Measurements from ENCODE around the gene GTF2H3. TPM values are rescaled to one million over a fixed set of nuclear protein-coding genes. Genes with fewer than 3 reads are reported as not detected.

The GTF2H3 gene
- total and polyA plus RNA-seq, 2 experiments from 2014 or later = 9.0 to 45.6 TPM

DNA sequence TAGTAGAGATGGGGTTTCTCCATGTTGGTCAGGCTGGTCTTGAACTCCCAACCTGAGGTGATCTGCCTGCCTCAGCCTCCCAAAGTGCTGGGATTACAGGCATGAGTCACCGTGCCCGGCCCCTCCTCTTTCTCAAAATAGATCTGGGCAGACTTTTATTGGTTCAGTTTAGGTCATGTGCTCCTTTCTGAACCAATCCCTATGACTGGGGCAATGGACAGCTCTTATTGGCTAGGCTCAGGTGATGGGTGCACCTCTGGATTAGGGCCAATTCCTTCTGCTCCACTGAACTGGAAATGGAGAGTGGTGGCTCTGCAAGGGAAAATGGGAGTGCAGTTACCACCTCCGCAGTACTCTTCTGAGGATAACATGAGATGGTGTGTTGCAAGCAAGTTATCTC is 72.3 kb downstream of the GTF2H3 start:
- no peaks in the 10 kb centered on the region for H3K27me3 ChIP-seq
- H3K4me2 ChIP-seq = no peak overlapping the region
- H4K20me1 ChIP-seq (ENCODE audit: insufficient read depth, poor library complexity, severe bottlenecking) = no peaks in the 10 kb centered on the region
- no peak for TF ChIP-seq EZH2 (IDR thresholded peaks at IDR 0.05; ENCODE audit: borderline replicate concordance)
- TF ChIP-seq, protein P1, sequence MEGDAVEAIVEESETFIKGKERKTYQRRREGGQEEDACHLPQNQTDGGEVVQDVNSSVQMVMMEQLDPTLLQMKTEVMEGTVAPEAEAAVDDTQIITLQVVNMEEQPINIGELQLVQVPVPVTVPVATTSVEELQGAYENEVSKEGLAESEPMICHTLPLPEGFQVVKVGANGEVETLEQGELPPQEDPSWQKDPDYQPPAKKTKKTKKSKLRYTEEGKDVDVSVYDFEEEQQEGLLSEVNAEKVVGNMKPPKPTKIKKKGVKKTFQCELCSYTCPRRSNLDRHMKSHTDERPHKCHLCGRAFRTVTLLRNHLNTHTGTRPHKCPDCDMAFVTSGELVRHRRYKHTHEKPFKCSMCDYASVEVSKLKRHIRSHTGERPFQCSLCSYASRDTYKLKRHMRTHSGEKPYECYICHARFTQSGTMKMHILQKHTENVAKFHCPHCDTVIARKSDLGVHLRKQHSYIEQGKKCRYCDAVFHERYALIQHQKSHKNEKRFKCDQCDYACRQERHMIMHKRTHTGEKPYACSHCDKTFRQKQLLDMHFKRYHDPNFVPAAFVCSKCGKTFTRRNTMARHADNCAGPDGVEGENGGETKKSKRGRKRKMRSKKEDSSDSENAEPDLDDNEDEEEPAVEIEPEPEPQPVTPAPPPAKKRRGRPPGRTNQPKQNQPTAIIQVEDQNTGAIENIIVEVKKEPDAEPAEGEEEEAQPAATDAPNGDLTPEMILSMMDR (IDR thresholded peaks at IDR 0.05; ENCODE audit: poor library complexity) = no peak
- no peak for TF ChIP-seq EZH2phosphoT487 (IDR thresholded peaks at IDR 0.05; ENCODE audit: low read depth, severe bottlenecking, unreplicated experiment)
- WGBS (ENCODE audit: low lambda C conversion rate, missing lambda C conversion rate) = 91% methylated on average over 3 of the region's 3 CpGs
- no peak for DNase-seq (ENCODE audit: low spot score)
- H2AFZ ChIP-seq = no peak overlapping the region
- H3K9me3 ChIP-seq (ENCODE audit: low read depth) = no peaks in the 10 kb centered on the region
- no peaks in the 10 kb centered on the region for H3K79me2 ChIP-seq
- H3K4me1 ChIP-seq (ENCODE audit: insufficient read depth) = no peaks in the 10 kb centered on the region
- H3K27ac ChIP-seq = no peak overlapping the region
- H3K4me3 ChIP-seq = no peak overlapping the region
- no peaks in the 10 kb centered on the region for H3K36me3 ChIP-seq (replicated peaks; ENCODE audit: insufficient read depth, low read depth)
- no peaks in the 10 kb centered on the region for H3K9me2 ChIP-seq (replicated peaks; ENCODE audit: insufficient read depth)

DNA sequence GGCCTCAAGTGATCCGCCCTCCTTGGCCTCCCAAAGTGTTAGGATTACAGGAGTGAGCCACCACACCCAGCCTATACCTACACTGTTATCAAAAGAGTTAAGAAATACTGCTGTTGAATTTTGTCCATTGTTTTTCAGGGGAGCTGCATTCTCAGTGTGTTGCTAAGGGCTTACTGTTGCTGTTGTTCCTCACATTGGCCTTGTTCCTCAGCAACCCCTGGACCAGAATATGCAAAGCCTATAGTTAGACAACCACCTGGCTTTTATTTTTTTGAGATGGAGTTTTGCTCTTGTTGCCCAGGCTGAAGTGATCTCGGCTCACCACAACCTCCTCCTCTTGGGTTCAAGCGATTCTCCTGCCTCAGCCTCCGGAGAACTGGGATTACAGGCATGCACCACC is 73.8 kb downstream of the GTF2H3 start:
- 95% methylated on average over 4 of the region's 4 CpGs for WGBS (ENCODE audit: low lambda C conversion rate, missing lambda C conversion rate)
- no peaks in the 10 kb centered on the region for H3K4me1 ChIP-seq (ENCODE audit: insufficient read depth)
- H3K4me2 ChIP-seq = no peak overlapping the region
- H2AFZ ChIP-seq = no peak overlapping the region
- H3K9me3 ChIP-seq (ENCODE audit: low read depth) = no peaks in the 10 kb centered on the region
- H3K9me2 ChIP-seq (replicated peaks; ENCODE audit: insufficient read depth) = no peaks in the 10 kb centered on the region
- H3K79me2 ChIP-seq = peaks cover under 1% of the 10 kb centered on the region
- TF ChIP-seq, protein P1 (IDR thresholded peaks at IDR 0.05; ENCODE audit: poor library complexity) = no peak
- TF ChIP-seq EZH2phosphoT487 (IDR thresholded peaks at IDR 0.05; ENCODE audit: low read depth, severe bottlenecking, unreplicated experiment) (no peak), EZH2 (IDR thresholded peaks at IDR 0.05; ENCODE audit: borderline replicate concordance) (no peak)
- no peak overlapping the region for H3K27ac ChIP-seq
- no peaks in the 10 kb centered on the region for H3K36me3 ChIP-seq (replicated peaks; ENCODE audit: insufficient read depth, low read depth)
- H4K20me1 ChIP-seq (ENCODE audit: insufficient read depth, poor library complexity, severe bottlenecking) = no peaks in the 10 kb centered on the region
- H3K4me3 ChIP-seq = no peak overlapping the region
- DNase-seq (ENCODE audit: low spot score) = no peak
- no peaks in the 10 kb centered on the region for H3K27me3 ChIP-seq

Small RNA genes lying within 50 kb of the gene (small RNA-seq; reads per million reads assigned to genes)
- 0.25 reads per million for gene SNORA9B

Other genes with a start within 250 kb of the GTF2H3 start
- gene KMT5A, start 249.7 kb upstream of the GTF2H3 start, total RNA-seq = 28.4 and 28.7 TPM in 2 replicates
- gene KMT5A, start 249.7 kb upstream of the GTF2H3 start, polyA plus RNA-seq = 21.9 and 24.5 TPM in 2 replicates
- 1.6 and 2.5 TPM in 2 replicates for gene RILPL2, start 197.1 kb upstream of the GTF2H3 start, total RNA-seq
- gene RILPL2, start 197.1 kb upstream of the GTF2H3 start, polyA plus RNA-seq = 3.3 and 3.7 TPM in 2 replicates
- 10.8 and 13.6 TPM in 2 replicates for gene SNRNP35, start 175.7 kb upstream of the GTF2H3 start, total RNA-seq
- 25.7 and 26.0 TPM in 2 replicates for gene SNRNP35, start 175.7 kb upstream of the GTF2H3 start, polyA plus RNA-seq
- gene RILPL1, start 100.1 kb upstream of the GTF2H3 start, total RNA-seq = 10.2 and 13.6 TPM in 2 replicates
- 17.5 and 21.6 TPM in 2 replicates for gene RILPL1, start 100.1 kb upstream of the GTF2H3 start, polyA plus RNA-seq
- gene TMED2, start 49.3 kb upstream of the GTF2H3 start, total RNA-seq = 440 and 447 TPM in 2 replicates
- 385 and 399 TPM in 2 replicates for gene TMED2, start 49.3 kb upstream of the GTF2H3 start, polyA plus RNA-seq
- gene DDX55, start 31.7 kb upstream of the GTF2H3 start, total RNA-seq = 13.9 and 23.0 TPM in 2 replicates
- gene DDX55, start 31.7 kb upstream of the GTF2H3 start, polyA plus RNA-seq = 17.9 and 21.7 TPM in 2 replicates
- 35.0 and 48.1 TPM in 2 replicates for gene EIF2B1, start 143 bp upstream of the GTF2H3 start, total RNA-seq
- 33.2 and 43.8 TPM in 2 replicates for gene EIF2B1, start 143 bp upstream of the GTF2H3 start, polyA plus RNA-seq
- 4.4 and 4.7 TPM in 2 replicates for gene TCTN2, start 37.3 kb downstream of the GTF2H3 start, total RNA-seq
- gene TCTN2, start 37.3 kb downstream of the GTF2H3 start, polyA plus RNA-seq = 2.7 and 2.9 TPM in 2 replicates
- 21.6 and 25.8 TPM in 2 replicates for gene ATP6V0A2, start 78.5 kb downstream of the GTF2H3 start, total RNA-seq
- gene ATP6V0A2, start 78.5 kb downstream of the GTF2H3 start, polyA plus RNA-seq = 14.6 and 19.0 TPM in 2 replicates
- 0.28 and 0.60 TPM in 2 replicates for gene DNAH10, start 128.5 kb downstream of the GTF2H3 start, total RNA-seq
- 0.22 and 0.68 TPM in 2 replicates for gene DNAH10, start 128.5 kb downstream of the GTF2H3 start, polyA plus RNA-seq